OCI-LY3 (cell line): ENCODE results near the gene GRIP1.

ENCODE experiments used
- CTCF ChIP-seq: fragments of 200-600, 300-600 bp; sonication (generic); IDR thresholded peaks from 2 replicates; pipeline ENCODE4 v1.5.1; 2014; ENCODE audit warnings: antibody characterized with exemption, low read length, low read depth
- EZH2phosphoT487 ChIP-seq: fragments of 200-600 bp; shearing (Covaris generic); IDR thresholded peaks from 2 replicates; pipeline ENCODE4 v1.6.1; 2018; ENCODE audit warnings: antibody characterized with exemption, mixed run types, low read depth

- TF ChIP-seq CTCF: no peak
- no peak for TF ChIP-seq EZH2phosphoT487
Observed at GRCh38 chr12:66663611-66664010, 15.3 kb downstream of the GRIP1 start.
